H9 (cell line): ENCODE measurements around the gene ASCC2. TPM values are rescaled to one million over a fixed set of nuclear protein-coding genes. Genes with fewer than 3 reads are reported as not detected.

Experiments
- DNase-seq: peaks from one replicate; pipeline ENCODE4 v3.0.0-alpha.2; 2017
- H2AFZ ChIP-seq: one replicate; pipeline ENCODE4 v1.6.1; 2013; ENCODE audit warnings: mild to moderate bottlenecking, low read length, control low read depth, moderate library complexity
- H2AK5ac ChIP-seq: 2 replicates; pipeline ENCODE4 v1.6.1; 2013; ENCODE audit warnings: low read length, control low read depth, mixed read lengths; ENCODE audit not compliant: insufficient read length
- H2BK120ac ChIP-seq: one replicate; pipeline ENCODE4 v1.6.1; 2013; ENCODE audit warnings: low read depth, mild to moderate bottlenecking, low read length, control low read depth, inconsistent platforms; ENCODE audit not compliant: poor library complexity, severe bottlenecking
- H2BK12ac ChIP-seq: 2 replicates; pipeline ENCODE4 v1.6.1; 2013; ENCODE audit warnings: low read length, control low read depth, mixed read lengths, low read depth; ENCODE audit not compliant: insufficient read length
- H2BK15ac ChIP-seq: 2 replicates; pipeline ENCODE4 v1.6.1; 2013; ENCODE audit warnings: low read depth, low read length, control low read depth
- H2BK20ac ChIP-seq: one replicate; pipeline ENCODE4 v1.6.1; 2013; ENCODE audit warnings: low read depth, mild to moderate bottlenecking, low read length, control low read depth, inconsistent platforms; ENCODE audit not compliant: poor library complexity, severe bottlenecking
- H2BK5ac ChIP-seq: 2 replicates; pipeline ENCODE4 v1.6.1; 2013; ENCODE audit warnings: low read length, control low read depth, mixed read lengths; ENCODE audit not compliant: insufficient read length
- H3K14ac ChIP-seq: 2 replicates; pipeline ENCODE4 v1.6.1; 2013; ENCODE audit warnings: low read length, control low read depth; ENCODE audit not compliant: insufficient read depth
- H3K18ac ChIP-seq: 2 replicates; pipeline ENCODE4 v1.6.1; 2013; ENCODE audit warnings: low read depth, mild to moderate bottlenecking, mixed read lengths, low read length, control low read depth; ENCODE audit not compliant: insufficient read length
- H3K23ac ChIP-seq: 2 replicates; pipeline ENCODE4 v1.6.1; 2013; ENCODE audit warnings: low read length, control low read depth, mixed read lengths, low read depth; ENCODE audit not compliant: insufficient read length
- H3K23me2 ChIP-seq: 2 replicates; pipeline ENCODE4 v1.6.1; 2013; ENCODE audit warnings: low read depth, mild to moderate bottlenecking, mixed read lengths, low read length, control low read depth; ENCODE audit not compliant: insufficient read length, poor library complexity, severe bottlenecking
- H3K27ac ChIP-seq: 2 replicates; pipeline ENCODE4 v1.5.1; 2013; ENCODE audit warnings: low read length, control low read depth, mixed read lengths, low read depth; ENCODE audit not compliant: insufficient read length
- H3K27me3 ChIP-seq: 2 replicates; pipeline ENCODE4 v1.6.1; 2013; ENCODE audit warnings: low read length, control low read depth, inconsistent platforms; ENCODE audit not compliant: insufficient read depth
- H3K4ac ChIP-seq: 2 replicates; pipeline ENCODE4 v1.6.1; 2013; ENCODE audit warnings: low read depth, mild to moderate bottlenecking, control low read depth, inconsistent platforms, low read length, moderate library complexity
- H3K4me1 ChIP-seq: 2 replicates; pipeline ENCODE4 v1.6.1; 2013; ENCODE audit warnings: low read length, control low read depth, inconsistent platforms; ENCODE audit not compliant: insufficient read depth
- H3K4me2 ChIP-seq: 2 replicates; pipeline ENCODE4 v1.6.1; 2013; ENCODE audit warnings: low read length, control low read depth, mixed read lengths; ENCODE audit not compliant: insufficient read length, insufficient read depth
- H3K56ac ChIP-seq: 2 replicates; pipeline ENCODE4 v1.6.1; 2013; ENCODE audit warnings: low read depth, mild to moderate bottlenecking, mixed read lengths, low read length, control low read depth; ENCODE audit not compliant: insufficient read length
- H3K79me1 ChIP-seq: 2 replicates; pipeline ENCODE4 v1.6.1; 2013; ENCODE audit warnings: low read depth, mild to moderate bottlenecking, moderate library complexity, low read length, control low read depth, inconsistent platforms; ENCODE audit not compliant: insufficient read depth, poor library complexity, severe bottlenecking
- H3K79me2 ChIP-seq: 2 replicates; pipeline ENCODE4 v1.6.1; 2013; ENCODE audit warnings: low read length, control low read depth, inconsistent platforms; ENCODE audit not compliant: insufficient read depth
- H3K9ac ChIP-seq: 2 replicates; pipeline ENCODE4 v1.6.1; 2013; ENCODE audit warnings: low read length, control low read depth, mixed read lengths; ENCODE audit not compliant: insufficient read length; ENCODE audit errors: extremely low read depth
- H3K9me3 ChIP-seq: one replicate; pipeline ENCODE4 v1.6.1; 2013; ENCODE audit warnings: low read depth, low read length, inconsistent platforms; ENCODE audit not compliant: control insufficient read depth
- H3T11ph ChIP-seq: one replicate; pipeline ENCODE4 v1.6.1; 2013; ENCODE audit warnings: mild to moderate bottlenecking, low read length, control low read depth, inconsistent platforms
- H4K20me1 ChIP-seq: one replicate; pipeline ENCODE4 v1.6.1; 2013; ENCODE audit not compliant: control insufficient read depth, insufficient read length, insufficient read depth
- H4K5ac ChIP-seq: 2 replicates; pipeline ENCODE4 v1.6.1; 2013; ENCODE audit warnings: low read depth, mild to moderate bottlenecking, mixed read lengths, low read length, control low read depth; ENCODE audit not compliant: insufficient read length
- H4K8ac ChIP-seq: replicated peaks from 2 replicates; pipeline ENCODE4 v1.6.1; 2013; ENCODE audit warnings: low read length, control low read depth, mixed read lengths, low read depth; ENCODE audit not compliant: insufficient read length
- H4K91ac ChIP-seq: 2 replicates; pipeline ENCODE4 v1.6.1; 2013; ENCODE audit warnings: low read depth, mild to moderate bottlenecking, moderate library complexity, mixed read lengths, low read length, control low read depth; ENCODE audit not compliant: insufficient read length
- H3K27ac Mint-ChIP-seq, 3 experiments: 2 replicates in 2 of 3; 3 replicates in 1 of 3; pipeline ENCODE4 v1.8.0; 2020 to 2021; ENCODE audit warnings: mixed read lengths in 3 of 3, mild to moderate bottlenecking in 1 of 3, moderate library complexity in 1 of 3
- H3K27me3 Mint-ChIP-seq: 2 replicates; pipeline ENCODE4 v1.8.0; 2021; ENCODE audit warnings: low read depth, mild to moderate bottlenecking, moderate library complexity, mixed read lengths
- H3K36me3 Mint-ChIP-seq, 3 experiments: 2 replicates in 2 of 3; 3 replicates in 1 of 3; pipeline ENCODE4 v1.8.0; 2020 to 2021; ENCODE audit warnings: low read depth in 3 of 3, mixed read lengths in 3 of 3; ENCODE audit not compliant: insufficient read depth in 1 of 3
- H3K4me1 Mint-ChIP-seq, 2 experiments: 2 replicates each; pipeline ENCODE4 v1.8.0; 2020; ENCODE audit warnings: mixed read lengths in 2 of 2
- H3K4me3 Mint-ChIP-seq, 2 experiments: 2 replicates in 1 of 2; 3 replicates in 1 of 2; pipeline ENCODE4 v1.8.0; 2020 to 2021; ENCODE audit warnings: mild to moderate bottlenecking in 2 of 2, mixed read lengths in 2 of 2, moderate library complexity in 1 of 2
- H3K9me3 Mint-ChIP-seq, 2 experiments: 2 replicates in 1 of 2; 3 replicates in 1 of 2; pipeline ENCODE4 v1.8.0; 2020; ENCODE audit warnings: mild to moderate bottlenecking in 2 of 2, mixed read lengths in 2 of 2, moderate library complexity in 1 of 2
- WGBS: extraction: QIAGEN DNeasy Blood & Tissue Kit; methylation state at CpG from one replicate; pipeline ENCODE4 v1.1.7; 2013; ENCODE audit warnings: missing lambda C conversion rate, low lambda C conversion rate, mixed read lengths; ENCODE audit not compliant: insufficient read length; ENCODE audit errors: extremely low coverage; 5-methylcytosine and 5-hydroxymethylcytosine counted together
- total RNA-seq: library from RNA; stranded (reverse); gene quantifications from 2 replicates; pipeline ENCODE4 v1.2.1, GENCODE V29; 2021
- TF ChIP-seq, protein P1 (sequence below): fragments of 200-600 bp; sonication (generic); conservative IDR thresholded peaks from 3 replicates; pipeline ENCODE4 v1.8.0; 2021; ENCODE audit warnings: antibody characterized with exemption, mild to moderate bottlenecking

Gene ASCC2
- total RNA-seq, 1 experiment from 2014 or later = 48.2 TPM

GRCh38 chr22:29806196-29806595 lies 31.9 kb downstream of the ASCC2 start:
- Histone ChIP-seq H3K23me2 (no peaks in the 10 kb centered on the region), H2BK5ac (no peak overlapping the region), H3K79me1 (no peaks in the 10 kb centered on the region), H3K9me3 (no peaks in the 10 kb centered on the region), H3K14ac (no peak overlapping the region), H2AK5ac (no peak overlapping the region), H2BK15ac (no peak overlapping the region), H2AFZ (no peak overlapping the region), H3K4ac (no peak overlapping the region), H3K18ac (no peak overlapping the region), H3K4me1 (no peaks in the 10 kb centered on the region), H3K79me2 (no peaks in the 10 kb centered on the region), H4K8ac (no peak overlapping the region), H4K5ac (no peak overlapping the region), H3K27me3 (no peaks in the 10 kb centered on the region), H3K23ac (no peak overlapping the region), H4K91ac (no peak overlapping the region), H2BK20ac (no peak overlapping the region), H3K4me2 (no peak overlapping the region), H3T11ph (no peak overlapping the region), H2BK120ac (no peak overlapping the region), H3K56ac (no peak overlapping the region), H4K20me1 (no peaks in the 10 kb centered on the region), H2BK12ac (no peak overlapping the region), H3K9ac (no peak overlapping the region), H3K27ac (no peak overlapping the region)
- no CpG with 5 or more reads among the region's 6 CpGs for WGBS
- Mint-ChIP-seq H3K4me3 (no peak overlapping the region), H3K9me3 (no peaks in the 10 kb centered on the region), H3K27me3 (no peaks in the 10 kb centered on the region), H3K27ac (no peak overlapping the region; a peak in 1 of 7 replicates), H3K4me1 (peaks cover under 1 to 8% of the 10 kb centered on the region in 2 experiments), H3K36me3 (peaks cover 9 to 67% (median 36%) of the 10 kb centered on the region in 3 experiments; a peak in 6 of 7 replicates)
- DNase-seq = no peak
- TF ChIP-seq, protein P1, sequence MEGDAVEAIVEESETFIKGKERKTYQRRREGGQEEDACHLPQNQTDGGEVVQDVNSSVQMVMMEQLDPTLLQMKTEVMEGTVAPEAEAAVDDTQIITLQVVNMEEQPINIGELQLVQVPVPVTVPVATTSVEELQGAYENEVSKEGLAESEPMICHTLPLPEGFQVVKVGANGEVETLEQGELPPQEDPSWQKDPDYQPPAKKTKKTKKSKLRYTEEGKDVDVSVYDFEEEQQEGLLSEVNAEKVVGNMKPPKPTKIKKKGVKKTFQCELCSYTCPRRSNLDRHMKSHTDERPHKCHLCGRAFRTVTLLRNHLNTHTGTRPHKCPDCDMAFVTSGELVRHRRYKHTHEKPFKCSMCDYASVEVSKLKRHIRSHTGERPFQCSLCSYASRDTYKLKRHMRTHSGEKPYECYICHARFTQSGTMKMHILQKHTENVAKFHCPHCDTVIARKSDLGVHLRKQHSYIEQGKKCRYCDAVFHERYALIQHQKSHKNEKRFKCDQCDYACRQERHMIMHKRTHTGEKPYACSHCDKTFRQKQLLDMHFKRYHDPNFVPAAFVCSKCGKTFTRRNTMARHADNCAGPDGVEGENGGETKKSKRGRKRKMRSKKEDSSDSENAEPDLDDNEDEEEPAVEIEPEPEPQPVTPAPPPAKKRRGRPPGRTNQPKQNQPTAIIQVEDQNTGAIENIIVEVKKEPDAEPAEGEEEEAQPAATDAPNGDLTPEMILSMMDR = no peak
